HEK293 (cell line): Measurements from ENCODE around the gene PARD3B.

Experiments
- CTCF ChIA-PET: fragments of 350-600 bp; formaldehyde crosslinking; extraction: SDS; loops from one replicate; lab custom pipeline; 2021; ENCODE audit warnings: antibody characterized with exemption; lab: Yijun Ruan, JAX
- POLR2A ChIA-PET: fragments of 300-600 bp; formaldehyde crosslinking; extraction: SDS; loops from one replicate; lab custom pipeline; 2020; ENCODE audit warnings: antibody characterized with exemption, inconsistent platforms; lab: Yijun Ruan, JAX
- H3K27ac ChIP-seq: fragments of 200-500 bp; sonication (Bioruptor generic); 2 replicates; pipeline ENCODE4 v1.5.1; 2014; ENCODE audit warnings: low read depth, low read length, control low read depth, inconsistent platforms; ENCODE audit errors: extremely low read depth
- H3K36me3 ChIP-seq, 2 experiments: fragments of 200-500 bp in 1 of 2; sonication (Bioruptor generic) in 1 of 2; 1 replicate in 1 of 2; 2 replicates in 1 of 2; pipeline ENCODE4 v1.5.1; 2014 to 2017; ENCODE audit warnings: inconsistent platforms in 2 of 2, low read length in 2 of 2; ENCODE audit not compliant: control insufficient read depth in 2 of 2, insufficient read depth in 1 of 2
- H3K4me1 ChIP-seq: fragments of 200-500 bp; sonication (Bioruptor generic); 2 replicates; pipeline ENCODE4 v1.5.1; 2014; ENCODE audit warnings: mild to moderate bottlenecking, low read length, inconsistent platforms; ENCODE audit not compliant: control insufficient read depth, insufficient read depth
- H3K4me3 ChIP-seq: 2 replicates; pipeline ENCODE4 v1.5.1; 2011; ENCODE audit warnings: low read depth, mild to moderate bottlenecking, control low read depth, low read length, moderate library complexity
- H3K9me3 ChIP-seq: fragments of 200-500 bp; sonication (Bioruptor generic); 2 replicates; pipeline ENCODE4 v1.5.1; 2014; ENCODE audit warnings: low read depth, low read length, inconsistent platforms; ENCODE audit not compliant: control insufficient read depth, insufficient read depth
- CTCF ChIP-seq: fragments of 450-650 bp; formaldehyde crosslinking; IDR thresholded peaks from 2 replicates; pipeline ENCODE4 v1.5.1; 2016; ENCODE audit warnings: missing biosample characterization, missing genetic modification characterization
- SCRT1 ChIP-seq: fragments of 450-650 bp; formaldehyde crosslinking; IDR thresholded peaks from 2 replicates; pipeline ENCODE4 v1.5.1; 2016; ENCODE audit warnings: missing biosample characterization, missing genetic modification characterization, borderline replicate concordance
- ZNF10 ChIP-seq: fragments of 450-650 bp; formaldehyde crosslinking; IDR thresholded peaks from 2 replicates; pipeline ENCODE4 v1.5.1; 2017; ENCODE audit warnings: missing biosample characterization, missing genetic modification characterization
- ZNF19 ChIP-seq: fragments of 450-650 bp; formaldehyde crosslinking; IDR thresholded peaks from 2 replicates; pipeline ENCODE4; 2016; ENCODE audit warnings: missing biosample characterization, missing genetic modification characterization, low read depth
- ZNF221 ChIP-seq: fragments of 450-650 bp; formaldehyde crosslinking; IDR thresholded peaks from 2 replicates; pipeline ENCODE4 v1.5.1; 2017; ENCODE audit warnings: missing biosample characterization, missing genetic modification characterization, borderline replicate concordance
- ZNF280D ChIP-seq: fragments of 450-650 bp; formaldehyde crosslinking; IDR thresholded peaks from 2 replicates; pipeline ENCODE4 v1.5.1; 2016; ENCODE audit warnings: missing biosample characterization, missing genetic modification characterization
- ZNF404 ChIP-seq: fragments of 450-650 bp; formaldehyde crosslinking; IDR thresholded peaks from 2 replicates; pipeline ENCODE4 v1.5.1; 2017; ENCODE audit warnings: missing biosample characterization, missing genetic modification characterization
- ZNF510 ChIP-seq: fragments of 450-650 bp; formaldehyde crosslinking; IDR thresholded peaks from 2 replicates; pipeline ENCODE4 v1.5.1; 2018; ENCODE audit warnings: mild to moderate bottlenecking, missing genetic modification characterization, missing biosample characterization; ENCODE audit not compliant: insufficient replicate concordance
- ZNF596 ChIP-seq: fragments of 450-650 bp; IDR thresholded peaks from 2 replicates; pipeline ENCODE4 v1.5.0; 2018; ENCODE audit warnings: missing biosample characterization, mild to moderate bottlenecking, missing genetic modification characterization, moderate library complexity
- ZNF654 ChIP-seq: fragments of 450-650 bp; formaldehyde crosslinking; IDR thresholded peaks from 2 replicates; pipeline ENCODE4 v1.5.1; 2016; ENCODE audit warnings: low read depth, missing biosample characterization, missing genetic modification characterization
- ZNF670 ChIP-seq: fragments of 450-650 bp; formaldehyde crosslinking; IDR thresholded peaks from 2 replicates; pipeline ENCODE4 v1.5.1; 2016; ENCODE audit warnings: missing biosample characterization, missing genetic modification characterization, low read depth
- ZNF791 ChIP-seq: fragments of 450-650 bp; formaldehyde crosslinking; IDR thresholded peaks from 2 replicates; pipeline ENCODE4 v1.5.1; 2016; ENCODE audit warnings: missing biosample characterization, missing genetic modification characterization
- TF ChIP-seq, protein P1 (sequence below): fragments of 450-650 bp; formaldehyde crosslinking; conservative IDR thresholded peaks from 2 replicates; pipeline ENCODE4 v1.5.1; 2016; ENCODE audit warnings: low read depth, missing biosample characterization, missing genetic modification characterization
- TF ChIP-seq, protein P2 (sequence below): fragments of 450-650 bp; formaldehyde crosslinking; IDR thresholded peaks from 2 replicates; pipeline ENCODE4 v1.5.1; 2017; ENCODE audit warnings: missing biosample characterization, missing genetic modification characterization
- TF ChIP-seq, protein P3 (sequence below): fragments of 450-650 bp; formaldehyde crosslinking; IDR thresholded peaks from 2 replicates; pipeline ENCODE4 v1.5.1; 2016; ENCODE audit warnings: missing biosample characterization, missing genetic modification characterization

Gene PARD3B

GRCh38 chr2:204900910-204901309 lies 355.6 kb downstream of the PARD3B start (continued):
- TF ChIP-seq, protein P1, sequence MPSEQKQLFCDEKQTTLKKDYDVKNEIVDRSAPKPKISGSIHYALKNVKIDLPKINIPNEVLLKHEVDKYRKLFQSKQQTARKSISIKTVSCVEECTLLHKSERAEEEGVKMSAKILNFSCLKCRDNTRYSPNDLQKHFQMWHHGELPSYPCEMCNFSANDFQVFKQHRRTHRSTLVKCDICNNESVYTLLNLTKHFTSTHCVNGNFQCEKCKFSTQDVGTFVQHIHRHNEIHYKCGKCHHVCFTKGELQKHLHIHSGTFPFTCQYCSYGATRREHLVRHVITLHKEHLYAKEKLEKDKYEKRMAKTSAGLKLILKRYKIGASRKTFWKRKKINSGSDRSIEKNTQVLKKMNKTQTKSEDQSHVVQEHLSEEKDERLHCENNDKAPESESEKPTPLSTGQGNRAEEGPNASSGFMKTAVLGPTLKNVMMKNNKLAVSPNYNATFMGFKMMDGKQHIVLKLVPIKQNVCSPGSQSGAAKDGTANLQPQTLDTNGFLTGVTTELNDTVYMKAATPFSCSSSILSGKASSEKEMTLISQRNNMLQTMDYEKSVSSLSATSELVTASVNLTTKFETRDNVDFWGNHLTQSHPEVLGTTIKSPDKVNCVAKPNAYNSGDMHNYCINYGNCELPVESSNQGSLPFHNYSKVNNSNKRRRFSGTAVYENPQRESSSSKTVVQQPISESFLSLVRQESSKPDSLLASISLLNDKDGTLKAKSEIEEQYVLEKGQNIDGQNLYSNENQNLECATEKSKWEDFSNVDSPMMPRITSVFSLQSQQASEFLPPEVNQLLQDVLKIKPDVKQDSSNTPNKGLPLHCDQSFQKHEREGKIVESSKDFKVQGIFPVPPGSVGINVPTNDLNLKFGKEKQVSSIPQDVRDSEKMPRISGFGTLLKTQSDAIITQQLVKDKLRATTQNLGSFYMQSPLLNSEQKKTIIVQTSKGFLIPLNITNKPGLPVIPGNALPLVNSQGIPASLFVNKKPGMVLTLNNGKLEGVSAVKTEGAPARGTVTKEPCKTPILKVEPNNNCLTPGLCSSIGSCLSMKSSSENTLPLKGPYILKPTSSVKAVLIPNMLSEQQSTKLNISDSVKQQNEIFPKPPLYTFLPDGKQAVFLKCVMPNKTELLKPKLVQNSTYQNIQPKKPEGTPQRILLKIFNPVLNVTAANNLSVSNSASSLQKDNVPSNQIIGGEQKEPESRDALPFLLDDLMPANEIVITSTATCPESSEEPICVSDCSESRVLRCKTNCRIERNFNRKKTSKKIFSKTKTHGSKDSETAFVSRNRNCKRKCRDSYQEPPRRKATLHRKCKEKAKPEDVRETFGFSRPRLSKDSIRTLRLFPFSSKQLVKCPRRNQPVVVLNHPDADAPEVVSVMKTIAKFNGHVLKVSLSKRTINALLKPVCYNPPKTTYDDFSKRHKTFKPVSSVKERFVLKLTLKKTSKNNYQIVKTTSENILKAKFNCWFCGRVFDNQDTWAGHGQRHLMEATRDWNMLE (tag by site-specific recombination), result 0 out of 2 replicates have a peak, but pooled peaks have one; percentile 1
- TF ChIP-seq, all 188 proteins: peak for 1

DNA sequence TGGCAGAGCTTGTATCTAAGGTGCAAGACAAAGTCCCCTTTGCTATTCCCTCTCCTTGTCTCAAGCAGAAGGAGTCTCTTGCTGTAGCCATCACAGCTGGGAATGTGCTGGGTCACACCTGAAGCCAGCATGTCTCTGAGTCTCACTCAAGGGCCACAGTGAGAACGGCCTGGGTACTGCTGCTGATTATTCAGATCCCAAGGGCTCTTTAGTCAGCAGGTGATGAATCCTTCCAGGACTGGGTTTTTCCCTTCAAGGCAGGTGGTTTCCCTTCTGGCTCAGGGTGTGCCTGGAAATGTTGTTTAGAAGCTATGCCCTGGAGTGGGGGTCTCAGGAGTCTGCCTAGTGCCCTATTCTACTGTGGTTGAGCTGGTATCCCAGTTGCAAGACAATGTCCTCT lies 356.3 kb downstream of the PARD3B start:
- H3K4me1 ChIP-seq, result peaks cover 14% of the 10 kb centered on the region
- H3K36me3 ChIP-seq, result no peaks in the 10 kb centered on the region
- ChIA-PET POLR2A (no interaction called here), CTCF (interaction anchor here (0.6 kb wide), 1 partner anchor 86 kb away, joined by 3 read pairs; no protein-coding TSS in a partner anchor)
- no peaks in the 10 kb centered on the region for H3K9me3 ChIP-seq
- no peak overlapping the region for H3K4me3 ChIP-seq
- TF ChIP-seq ZNF596 (tag by site-specific recombination), result no peak
- TF ChIP-seq ZNF221 (tag by site-specific recombination), result no peak
- TF ChIP-seq, protein P2, sequence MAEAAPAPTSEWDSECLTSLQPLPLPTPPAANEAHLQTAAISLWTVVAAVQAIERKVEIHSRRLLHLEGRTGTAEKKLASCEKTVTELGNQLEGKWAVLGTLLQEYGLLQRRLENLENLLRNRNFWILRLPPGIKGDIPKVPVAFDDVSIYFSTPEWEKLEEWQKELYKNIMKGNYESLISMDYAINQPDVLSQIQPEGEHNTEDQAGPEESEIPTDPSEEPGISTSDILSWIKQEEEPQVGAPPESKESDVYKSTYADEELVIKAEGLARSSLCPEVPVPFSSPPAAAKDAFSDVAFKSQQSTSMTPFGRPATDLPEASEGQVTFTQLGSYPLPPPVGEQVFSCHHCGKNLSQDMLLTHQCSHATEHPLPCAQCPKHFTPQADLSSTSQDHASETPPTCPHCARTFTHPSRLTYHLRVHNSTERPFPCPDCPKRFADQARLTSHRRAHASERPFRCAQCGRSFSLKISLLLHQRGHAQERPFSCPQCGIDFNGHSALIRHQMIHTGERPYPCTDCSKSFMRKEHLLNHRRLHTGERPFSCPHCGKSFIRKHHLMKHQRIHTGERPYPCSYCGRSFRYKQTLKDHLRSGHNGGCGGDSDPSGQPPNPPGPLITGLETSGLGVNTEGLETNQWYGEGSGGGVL (tag by site-specific recombination), result no peak
- TF ChIP-seq ZNF510, result no peak
- no peak for TF ChIP-seq ZNF404 (tag by site-specific recombination)
- TF ChIP-seq ZNF670 (tag by site-specific recombination), result no peak
- no peak for TF ChIP-seq ZNF654 (tag by site-specific recombination)
- TF ChIP-seq, protein P3, sequence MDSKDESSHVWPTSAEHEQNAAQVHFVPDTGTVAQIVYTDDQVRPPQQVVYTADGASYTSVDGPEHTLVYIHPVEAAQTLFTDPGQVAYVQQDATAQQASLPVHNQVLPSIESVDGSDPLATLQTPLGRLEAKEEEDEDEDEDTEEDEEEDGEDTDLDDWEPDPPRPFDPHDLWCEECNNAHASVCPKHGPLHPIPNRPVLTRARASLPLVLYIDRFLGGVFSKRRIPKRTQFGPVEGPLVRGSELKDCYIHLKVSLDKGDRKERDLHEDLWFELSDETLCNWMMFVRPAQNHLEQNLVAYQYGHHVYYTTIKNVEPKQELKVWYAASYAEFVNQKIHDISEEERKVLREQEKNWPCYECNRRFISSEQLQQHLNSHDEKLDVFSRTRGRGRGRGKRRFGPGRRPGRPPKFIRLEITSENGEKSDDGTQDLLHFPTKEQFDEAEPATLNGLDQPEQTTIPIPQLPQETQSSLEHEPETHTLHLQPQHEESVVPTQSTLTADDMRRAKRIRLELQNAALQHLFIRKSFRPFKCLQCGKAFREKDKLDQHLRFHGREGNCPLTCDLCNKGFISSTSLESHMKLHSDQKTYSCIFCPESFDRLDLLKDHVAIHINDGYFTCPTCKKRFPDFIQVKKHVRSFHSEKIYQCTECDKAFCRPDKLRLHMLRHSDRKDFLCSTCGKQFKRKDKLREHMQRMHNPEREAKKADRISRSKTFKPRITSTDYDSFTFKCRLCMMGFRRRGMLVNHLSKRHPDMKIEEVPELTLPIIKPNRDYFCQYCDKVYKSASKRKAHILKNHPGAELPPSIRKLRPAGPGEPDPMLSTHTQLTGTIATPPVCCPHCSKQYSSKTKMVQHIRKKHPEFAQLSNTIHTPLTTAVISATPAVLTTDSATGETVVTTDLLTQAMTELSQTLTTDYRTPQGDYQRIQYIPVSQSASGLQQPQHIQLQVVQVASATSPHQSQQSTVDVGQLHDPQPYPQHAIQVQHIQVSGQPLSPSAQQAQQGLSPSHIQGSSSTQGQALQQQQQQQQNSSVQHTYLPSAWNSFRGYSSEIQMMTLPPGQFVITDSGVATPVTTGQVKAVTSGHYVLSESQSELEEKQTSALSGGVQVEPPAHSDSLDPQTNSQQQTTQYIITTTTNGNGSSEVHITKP (tag by site-specific recombination), result no peak
- H3K27ac ChIP-seq, result peak overlapping the region; percentile 55; the same call in 1 of the 2 replicates

GRCh38 chr2:204909791-204910190 lies 364.5 kb downstream of the PARD3B start:
- H3K4me1 ChIP-seq, result no peaks in the 10 kb centered on the region
- TF ChIP-seq ZNF280D (tag by site-specific recombination) (no peak), SCRT1 (tag by site-specific recombination) (no peak), CTCF (no peak), ZNF19 (tag by site-specific recombination) (no peak), ZNF10 (tag by site-specific recombination) (no peak), ZNF791 (no peak)
- TF ChIP-seq, all 188 proteins: peak for 0
- Histone ChIP-seq H3K27ac (no peak overlapping the region), H3K9me3 (no peaks in the 10 kb centered on the region), H3K36me3 (no peaks in the 10 kb centered on the region), H3K4me3 (no peak overlapping the region)
- POLR2A ChIA-PET, result no interaction called here
- CTCF ChIA-PET, result interaction anchor here (0.6 to 0.8 kb wide), 2 partner anchors 251 to 650 kb away, joined by 4 read pairs; no protein-coding TSS in a partner anchor
